ENCODE data around the gene TRAF3IP3. TPM values are rescaled to one million over a fixed set of nuclear protein-coding genes. Genes with fewer than 3 reads are reported as not detected.

Gene TRAF3IP3
- polyA plus RNA-seq, 3 donors = 1.2 to 1.9 (median 1.3) TPM

DNA sequence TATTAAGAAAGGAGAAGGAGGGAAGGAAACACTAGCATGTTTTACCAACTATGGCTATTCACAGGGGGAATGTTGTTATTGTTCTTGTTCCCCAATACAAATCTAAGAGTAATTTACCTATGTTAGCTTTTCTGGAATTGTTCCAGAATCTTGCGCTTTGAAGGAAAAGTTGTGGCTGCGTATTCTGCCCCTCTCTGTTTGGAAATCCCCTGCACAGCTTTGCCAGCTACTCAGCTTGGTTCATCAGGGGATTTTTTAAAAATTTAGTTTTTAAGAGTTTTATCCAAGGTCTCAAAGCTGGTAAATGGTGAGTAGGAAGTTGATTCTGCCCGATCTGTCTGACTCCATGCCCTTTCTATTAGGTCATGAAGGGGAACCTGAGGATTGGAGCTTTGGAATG, 59.6 kb downstream of the TRAF3IP3 start:
- DNase-seq (ENCODE audit: extremely low read depth in 1 of 11, low read depth in 9 of 11, low spot score in 4 of 11) = no peak

DNA sequence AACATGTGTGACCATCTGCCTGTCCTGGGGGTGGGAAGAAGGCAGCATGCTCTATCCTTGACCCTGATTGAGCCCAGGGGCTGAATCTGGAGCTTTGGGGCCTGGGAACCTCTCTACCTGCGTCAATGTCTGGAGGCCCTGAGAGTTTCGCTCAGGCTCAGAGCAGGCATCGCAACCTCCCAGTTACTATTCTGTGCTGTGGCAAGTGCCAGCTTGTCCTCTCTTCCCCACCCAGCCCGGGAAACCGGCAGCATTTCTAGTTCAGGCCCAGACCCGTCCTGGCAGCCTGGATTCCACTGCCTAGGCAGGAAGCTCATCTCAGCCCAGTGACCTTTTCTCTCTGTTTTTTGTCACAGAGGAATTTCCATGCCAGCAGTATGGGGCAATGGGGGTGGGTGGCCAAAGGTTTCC, 60.1 kb downstream of the TRAF3IP3 start:
- no peak for DNase-seq (ENCODE audit: extremely low read depth in 1 of 11, low read depth in 9 of 11, low spot score in 4 of 11)

DNA sequence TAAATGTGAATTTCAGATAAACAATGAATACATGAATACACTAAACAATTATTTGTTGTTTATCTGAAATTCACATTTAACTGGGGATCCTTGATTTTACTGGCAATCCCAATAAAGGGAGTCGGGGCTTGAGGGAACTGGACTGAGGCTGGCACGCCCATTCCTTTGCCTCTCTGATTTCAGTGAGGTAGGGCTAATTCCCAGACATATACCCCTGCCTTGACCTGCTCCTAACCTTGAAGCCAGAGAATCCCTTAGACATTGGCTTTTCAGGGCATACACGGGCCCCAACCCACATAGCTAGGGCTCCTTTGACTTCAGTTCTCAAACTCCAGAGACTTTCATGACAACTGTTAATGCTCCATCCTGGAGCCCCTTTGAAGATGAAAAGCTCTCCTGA, 61.1 kb downstream of the TRAF3IP3 start:
- DNase-seq (ENCODE audit: extremely low read depth in 1 of 11, low read depth in 9 of 11, low spot score in 4 of 11) = no peak

DNA sequence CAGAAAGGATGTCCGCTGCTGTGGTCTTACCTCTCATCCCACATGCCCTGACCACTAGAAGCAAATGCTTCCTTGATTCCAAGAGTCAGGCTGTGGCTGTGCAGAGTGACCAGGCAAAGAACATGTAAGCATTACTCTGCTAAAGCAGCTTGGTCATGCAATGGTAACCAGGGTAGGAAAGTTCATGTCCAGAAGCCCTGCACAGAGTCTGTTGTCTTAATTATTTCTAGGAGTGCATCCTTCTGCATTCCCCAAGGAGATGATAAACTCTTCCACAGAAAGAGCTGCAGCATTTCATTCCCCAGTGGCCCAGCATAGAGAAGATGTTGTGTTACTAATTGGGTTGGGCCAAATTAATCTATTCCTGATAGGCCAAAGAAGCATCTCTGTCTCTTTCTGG, 61.8 kb downstream of the TRAF3IP3 start:
- no peak for DNase-seq (ENCODE audit: extremely low read depth in 1 of 11, low read depth in 9 of 11, low spot score in 4 of 11)

DNA sequence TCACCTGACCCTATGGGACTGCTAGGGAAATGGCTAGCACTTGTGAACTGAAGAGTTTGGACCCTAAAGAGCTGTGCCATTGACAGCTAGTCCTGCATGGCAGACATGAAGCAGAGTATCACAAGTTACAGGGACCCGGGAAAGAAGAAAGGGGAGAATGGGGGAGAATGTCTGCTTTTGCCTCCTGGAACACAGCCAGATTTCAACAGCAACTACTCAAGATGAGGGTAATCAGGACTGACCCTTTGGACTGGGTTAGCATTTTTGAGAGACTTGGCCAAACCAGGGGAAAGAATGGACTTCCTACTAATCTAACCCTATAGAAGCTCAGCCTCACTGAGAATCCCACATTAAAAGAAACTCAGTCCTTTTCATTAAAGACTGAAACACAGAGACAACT, 63.2 kb downstream of the TRAF3IP3 start:
- DNase-seq (ENCODE audit: extremely low read depth in 1 of 11, low read depth in 9 of 11, low spot score in 4 of 11) = no peak

DNA sequence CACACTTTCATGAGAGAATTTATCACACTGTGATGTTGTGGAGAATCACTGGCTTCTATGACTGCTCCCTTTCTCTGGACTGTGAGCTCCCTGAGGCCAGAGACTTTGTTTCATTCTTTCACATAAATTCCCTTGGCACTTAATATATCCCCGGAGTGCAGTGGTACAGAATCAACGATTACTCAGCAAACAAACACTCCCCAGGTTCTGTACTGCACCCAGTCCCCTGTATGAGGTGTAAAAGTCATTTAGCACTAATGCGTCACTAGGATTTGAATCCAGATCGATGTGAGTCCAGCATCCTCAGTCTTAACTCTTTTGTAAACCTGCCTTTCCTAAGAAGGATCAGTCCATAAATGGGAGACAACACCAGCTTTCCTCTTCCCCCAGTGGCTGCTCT, 65.1 kb downstream of the TRAF3IP3 start:
- no peak for DNase-seq (ENCODE audit: extremely low read depth in 1 of 11, low read depth in 9 of 11, low spot score in 4 of 11)

DNA sequence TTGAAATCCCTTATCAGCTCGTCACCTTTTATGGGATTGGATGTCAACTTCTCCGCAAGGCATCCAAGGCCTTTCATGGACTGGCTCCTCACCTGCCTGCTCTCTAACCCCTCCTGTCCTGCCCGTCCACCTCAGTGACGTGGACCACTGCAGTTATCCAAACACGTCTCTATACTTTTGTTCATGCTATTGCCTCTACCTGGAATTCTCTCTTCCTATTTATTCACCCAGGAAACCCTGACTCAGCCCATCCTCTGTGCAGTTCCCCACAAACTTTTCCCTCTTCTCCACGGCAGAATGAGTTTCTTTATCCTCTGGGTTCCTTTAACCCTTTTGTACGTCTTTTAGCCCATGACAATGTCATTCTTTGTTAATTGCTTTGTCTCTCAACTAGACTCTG, 66.9 kb downstream of the TRAF3IP3 start:
- no peak for DNase-seq (ENCODE audit: extremely low read depth in 1 of 11, low read depth in 9 of 11, low spot score in 4 of 11)

DNA sequence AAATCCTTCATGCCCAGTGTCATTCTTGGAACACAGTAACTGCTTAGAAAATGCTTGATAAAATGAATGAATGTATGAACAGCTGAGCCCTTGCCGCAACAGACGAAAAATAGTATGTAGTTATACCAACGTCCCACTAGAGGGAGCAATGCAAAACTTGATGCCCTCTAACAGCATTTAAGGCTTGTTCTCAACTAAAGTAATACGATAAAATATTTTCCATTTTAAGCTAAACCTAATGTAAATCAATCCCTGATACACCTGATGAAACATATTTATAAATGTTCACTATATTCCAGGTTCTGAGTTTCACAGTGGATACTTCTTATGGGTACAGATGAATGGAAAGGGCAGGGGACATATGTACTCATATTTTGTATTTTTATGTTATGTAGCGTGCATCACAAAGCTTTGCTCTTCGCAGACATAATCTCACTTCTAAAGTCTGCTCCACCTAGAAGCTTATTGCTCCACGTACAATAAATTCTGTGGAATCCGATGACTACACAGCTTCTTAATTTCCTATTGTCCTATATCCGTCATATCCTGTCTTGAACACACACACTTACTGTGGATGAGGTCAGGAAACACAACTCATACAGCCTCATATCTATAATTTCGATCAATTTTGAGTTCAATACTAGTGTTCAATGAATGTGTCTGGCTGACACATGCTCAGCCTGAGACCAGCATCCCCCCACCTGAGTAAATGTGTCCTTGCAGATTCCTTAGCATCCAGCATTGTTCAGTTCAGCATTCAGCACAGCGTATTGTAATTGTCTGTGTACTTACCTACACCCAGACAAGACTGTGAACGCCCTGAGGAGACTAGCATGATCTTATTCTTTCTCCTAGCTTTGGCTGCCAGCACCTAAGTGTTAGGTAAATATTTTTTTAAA, 67.5 kb downstream of the TRAF3IP3 start:
- peak in 3 of 11 donors; percentile 15 to 26 (median 16) for DNase-seq (ENCODE audit: extremely low read depth in 1 of 11, low read depth in 9 of 11, low spot score in 4 of 11)

DNA sequence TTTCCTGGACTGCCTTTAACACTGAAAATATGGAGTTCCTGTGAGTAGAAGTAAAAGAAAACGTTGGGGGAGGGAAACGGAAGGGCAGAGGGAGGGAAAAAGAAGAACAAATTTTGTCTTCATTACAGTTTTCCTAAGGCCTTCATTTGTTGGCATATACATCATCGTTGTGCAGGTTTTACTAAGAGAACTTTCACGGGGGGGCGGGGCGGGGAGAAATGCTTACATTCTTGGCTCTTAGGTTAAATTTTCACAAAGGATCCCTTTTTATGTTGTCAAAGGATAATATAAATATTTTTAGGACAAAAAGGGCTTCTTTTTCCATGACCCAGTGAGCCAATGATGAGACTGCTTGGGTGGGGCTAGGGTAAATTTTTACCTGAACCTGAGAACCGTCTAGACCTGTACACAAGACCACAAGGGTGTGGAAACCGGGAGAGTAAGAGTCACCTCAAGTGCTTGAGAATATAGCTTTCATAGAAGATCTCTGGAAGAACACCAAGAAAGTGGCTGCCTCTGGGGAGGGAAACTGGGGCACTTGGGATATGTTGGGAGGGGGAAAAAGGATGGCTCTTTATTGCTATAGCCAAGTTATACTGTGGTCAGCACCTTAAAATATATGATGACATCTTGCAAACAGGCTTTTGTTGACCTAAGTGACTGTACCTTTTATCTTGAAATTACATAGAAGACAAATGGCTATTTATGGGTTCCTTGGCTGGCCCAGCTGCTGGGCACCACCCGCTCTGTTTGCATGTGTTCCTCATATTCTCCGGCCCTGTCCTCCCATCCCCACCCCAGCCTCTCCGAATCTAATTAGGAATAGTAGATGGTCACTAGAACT, 70.0 kb downstream of the TRAF3IP3 start:
- DNase-seq (ENCODE audit: extremely low read depth in 1 of 11, low read depth in 9 of 11, low spot score in 4 of 11) = no peak

DNA sequence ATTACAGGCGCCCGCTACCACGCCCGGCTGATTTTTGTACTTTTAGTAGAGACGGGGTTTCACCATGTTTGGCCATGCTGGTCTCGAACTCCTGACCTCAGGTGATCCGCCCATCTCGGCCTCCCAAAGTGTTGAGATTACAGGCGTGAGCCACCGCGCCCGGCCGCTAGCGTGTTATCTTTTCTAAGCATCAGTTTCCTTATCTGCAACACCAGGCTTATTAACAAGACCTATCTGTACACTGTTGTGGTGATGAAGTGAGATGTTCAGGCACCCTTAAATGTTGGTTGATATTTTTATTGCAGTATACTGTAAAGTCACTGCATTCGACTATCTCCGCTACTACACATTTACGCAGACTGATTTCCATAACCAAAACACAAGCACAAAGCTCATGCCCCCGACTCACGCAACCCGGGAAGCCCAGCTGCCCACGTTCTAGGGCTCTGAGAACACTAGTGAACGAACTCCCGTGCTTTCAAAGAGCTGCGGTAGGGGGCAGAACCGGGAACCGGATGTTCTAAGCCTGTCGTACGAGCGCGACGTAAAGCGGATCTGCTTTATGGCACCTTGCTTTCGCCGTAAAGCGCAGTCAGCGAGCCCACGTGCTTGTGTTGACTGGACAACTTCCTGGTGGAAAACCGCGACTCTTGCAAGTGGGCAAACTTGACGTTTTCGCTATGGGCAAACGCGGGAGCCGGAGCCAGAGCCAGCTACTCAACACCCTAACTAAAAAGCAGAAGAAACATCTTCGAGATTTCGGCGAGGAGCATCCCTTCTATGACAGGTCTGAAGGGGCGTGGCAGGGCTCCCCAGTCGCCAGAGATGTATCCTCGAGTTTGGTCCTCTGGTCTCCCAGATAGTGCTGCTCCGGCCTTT, 71.8 kb downstream of the TRAF3IP3 start, which contains the start of gene UTP25:
Gene UTP25, plus strand, starts transcription at position 589 of the 879 bp plus-strand sequence. Its CDS starts 92 bp downstream, at position 681.
- peak; percentile 87 to 95 (median 91) for DNase-seq (ENCODE audit: extremely low read depth in 1 of 11, low read depth in 9 of 11, low spot score in 4 of 11)

DNA sequence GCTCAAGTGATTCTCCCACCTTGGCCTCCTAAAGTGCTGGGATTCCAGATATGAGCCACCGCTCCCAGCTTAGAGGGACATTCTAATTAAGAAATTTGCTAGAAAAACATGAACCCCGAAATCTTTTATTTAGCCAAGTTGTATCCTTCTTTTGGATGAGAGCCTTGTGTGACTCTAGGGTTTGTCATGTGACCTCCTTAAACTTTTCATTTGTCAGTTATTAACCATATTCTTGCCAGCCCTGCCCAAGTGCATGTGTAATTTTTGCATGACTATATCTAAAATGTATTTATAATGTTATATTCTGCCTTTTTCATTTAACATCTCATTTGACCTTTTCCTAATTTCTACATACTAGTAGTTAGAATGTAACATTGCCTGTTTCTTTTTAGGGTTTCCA, 73.9 kb downstream of the TRAF3IP3 start:
- no peak for DNase-seq (ENCODE audit: extremely low read depth in 1 of 11, low read depth in 9 of 11, low spot score in 4 of 11)

DNA sequence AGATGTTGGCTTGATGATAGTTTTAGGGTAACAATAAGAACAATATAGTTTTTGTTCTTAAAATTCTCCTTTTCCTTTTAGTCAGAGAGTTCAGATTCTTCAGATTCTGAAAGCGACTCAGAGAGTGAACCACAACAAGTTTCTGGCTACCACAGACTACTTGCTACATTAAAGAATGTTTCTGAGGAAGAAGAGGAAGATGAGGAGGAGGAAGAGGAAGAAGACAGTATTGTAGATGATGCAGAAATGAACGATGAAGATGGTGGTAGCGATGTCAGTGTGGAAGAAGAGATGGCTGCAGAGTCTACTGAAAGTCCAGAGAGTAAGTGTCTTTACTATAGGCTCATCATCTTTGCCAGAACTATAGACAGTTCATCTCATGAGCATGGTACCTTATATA, 74.9 kb downstream of the TRAF3IP3 start:
- no peak for DNase-seq (ENCODE audit: extremely low read depth in 1 of 11, low read depth in 9 of 11, low spot score in 4 of 11)

DNA sequence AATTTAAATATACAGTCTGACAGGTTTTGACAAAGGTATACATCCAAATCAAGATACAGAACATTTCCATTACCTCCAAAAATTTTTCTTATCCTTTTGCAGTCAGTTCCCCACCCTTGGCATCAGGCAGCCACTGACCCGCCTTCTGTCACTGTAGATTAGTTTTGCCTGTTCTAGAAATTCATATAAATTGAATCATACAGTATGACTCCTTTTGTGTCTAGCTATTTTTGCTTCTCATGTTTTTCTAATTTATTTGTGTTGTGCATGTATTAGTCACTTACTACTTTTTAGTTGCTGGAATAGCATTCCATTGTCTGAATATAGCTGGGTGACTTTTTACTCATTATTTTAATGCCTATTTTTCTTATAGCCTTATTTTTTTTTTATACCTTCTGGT, 75.8 kb downstream of the TRAF3IP3 start:
- DNase-seq (ENCODE audit: extremely low read depth in 1 of 11, low read depth in 9 of 11, low spot score in 4 of 11) = no peak

Other genes starting within 250 kb of the TRAF3IP3 start
- 1 to 10 TPM; 5.1 to 6.6 (median 5.4) TPM for gene CAMK1G, start 172.3 kb upstream of the TRAF3IP3 start, polyA plus RNA-seq (ENCODE audit: insufficient read length in 3 of 3)
- 1 to 10 TPM in 1 of 3 donors, under 1 TPM in 2; 0.50 to 1.9 (median 0.69) TPM for gene LAMB3, start 103.6 kb upstream of the TRAF3IP3 start, polyA plus RNA-seq (ENCODE audit: insufficient read length in 3 of 3)
- gene G0S2, start 80.6 kb upstream of the TRAF3IP3 start, polyA plus RNA-seq (ENCODE audit: insufficient read length in 3 of 3) = 10 to 100 TPM in 2 of 3 donors, 1 to 10 TPM in 1; 9.5 to 12.6 (median 11.1) TPM
- gene HSD11B1, start 51.2 kb upstream of the TRAF3IP3 start, polyA plus RNA-seq (ENCODE audit: insufficient read length in 3 of 3) = under 1 TPM; 0.15 to 0.32 (median 0.23) TPM
- 1 to 10 TPM; 3.4 to 3.8 (median 3.7) TPM for gene C1orf74, start 28.5 kb downstream of the TRAF3IP3 start, polyA plus RNA-seq (ENCODE audit: insufficient read length in 3 of 3)
- gene IRF6, start 50.1 kb downstream of the TRAF3IP3 start, polyA plus RNA-seq (ENCODE audit: insufficient read length in 3 of 3) = 10 to 100 TPM; 15.1 to 24.6 (median 15.8) TPM
- gene UTP25, start 71.9 kb downstream of the TRAF3IP3 start, polyA plus RNA-seq (ENCODE audit: insufficient read length in 3 of 3) = 10 to 100 TPM in 2 of 3 donors, 1 to 10 TPM in 1; 9.4 to 11.3 (median 11.1) TPM
- gene SYT14, start 182.2 kb downstream of the TRAF3IP3 start, polyA plus RNA-seq (ENCODE audit: insufficient read length in 3 of 3) = under 1 TPM; 0.39 to 0.45 (median 0.42) TPM

Data from renal cortex interstitium (tissue), 11 donors.